NB4 (cell line): ENCODE results near the gene CFAP46.

Source experiments
- POLR2A ChIP-seq: IDR thresholded peaks from 2 replicates; pipeline ENCODE4 v1.6.1; 2011; ENCODE audit warnings: mild to moderate bottlenecking; ENCODE audit not compliant: insufficient read length; ENCODE audit errors: extremely low read depth
- TF ChIP-seq, protein P1 (sequence below): IDR thresholded peaks from one replicate; pipeline ENCODE4 v1.5.1; 2012; ENCODE audit warnings: low read depth, low read length

DNA sequence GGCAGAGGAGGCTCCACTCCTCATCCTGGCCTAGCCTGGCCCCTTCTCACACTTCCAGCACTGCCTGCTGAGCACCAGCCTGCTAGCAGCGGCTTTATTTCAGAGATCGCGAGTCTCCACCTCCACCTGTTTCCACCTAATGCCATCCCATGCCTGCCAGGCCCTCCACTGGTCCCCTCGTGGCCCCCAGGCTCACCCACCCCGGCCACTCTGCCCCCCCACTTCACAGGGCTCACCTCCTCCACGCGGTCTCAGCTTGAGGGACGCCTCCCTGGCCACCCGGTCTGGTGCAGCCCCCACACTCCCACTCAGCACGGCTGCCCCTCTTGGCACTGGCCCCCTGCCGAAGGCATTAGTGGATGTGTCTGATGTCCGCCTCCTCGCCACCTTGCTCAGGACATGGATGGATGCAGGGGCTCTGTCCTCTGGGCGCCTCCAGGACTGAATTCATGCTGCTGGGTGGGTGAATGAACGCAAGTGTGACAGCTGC lies 152.7 kb downstream of the CFAP46 start:
- TF ChIP-seq, protein P1, sequence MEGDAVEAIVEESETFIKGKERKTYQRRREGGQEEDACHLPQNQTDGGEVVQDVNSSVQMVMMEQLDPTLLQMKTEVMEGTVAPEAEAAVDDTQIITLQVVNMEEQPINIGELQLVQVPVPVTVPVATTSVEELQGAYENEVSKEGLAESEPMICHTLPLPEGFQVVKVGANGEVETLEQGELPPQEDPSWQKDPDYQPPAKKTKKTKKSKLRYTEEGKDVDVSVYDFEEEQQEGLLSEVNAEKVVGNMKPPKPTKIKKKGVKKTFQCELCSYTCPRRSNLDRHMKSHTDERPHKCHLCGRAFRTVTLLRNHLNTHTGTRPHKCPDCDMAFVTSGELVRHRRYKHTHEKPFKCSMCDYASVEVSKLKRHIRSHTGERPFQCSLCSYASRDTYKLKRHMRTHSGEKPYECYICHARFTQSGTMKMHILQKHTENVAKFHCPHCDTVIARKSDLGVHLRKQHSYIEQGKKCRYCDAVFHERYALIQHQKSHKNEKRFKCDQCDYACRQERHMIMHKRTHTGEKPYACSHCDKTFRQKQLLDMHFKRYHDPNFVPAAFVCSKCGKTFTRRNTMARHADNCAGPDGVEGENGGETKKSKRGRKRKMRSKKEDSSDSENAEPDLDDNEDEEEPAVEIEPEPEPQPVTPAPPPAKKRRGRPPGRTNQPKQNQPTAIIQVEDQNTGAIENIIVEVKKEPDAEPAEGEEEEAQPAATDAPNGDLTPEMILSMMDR: no peak
- TF ChIP-seq POLR2A: no peak
